Activated CD4-positive, CD25-positive, alpha-beta regulatory T cell treated with anti-CD3 and anti-CD28 coated beads, Interleukin-2, amount 50 U/mL, for 16 hours (primary cell): Measurements from ENCODE around the gene EGFLAM.

ENCODE experiments used
- DNase-seq: peaks from one replicate; pipeline ENCODE4 v3.0.0-alpha.2; 2020; ENCODE audit warnings: low read depth, low spot score

The EGFLAM gene

GRCh38 chr5:38265546-38266179 lies 7.3 kb downstream of the EGFLAM start:
- DNase-seq: no peak

GRCh38 chr5:38267372-38267771 lies 9.0 kb downstream of the EGFLAM start:
- no peak for DNase-seq

DNA sequence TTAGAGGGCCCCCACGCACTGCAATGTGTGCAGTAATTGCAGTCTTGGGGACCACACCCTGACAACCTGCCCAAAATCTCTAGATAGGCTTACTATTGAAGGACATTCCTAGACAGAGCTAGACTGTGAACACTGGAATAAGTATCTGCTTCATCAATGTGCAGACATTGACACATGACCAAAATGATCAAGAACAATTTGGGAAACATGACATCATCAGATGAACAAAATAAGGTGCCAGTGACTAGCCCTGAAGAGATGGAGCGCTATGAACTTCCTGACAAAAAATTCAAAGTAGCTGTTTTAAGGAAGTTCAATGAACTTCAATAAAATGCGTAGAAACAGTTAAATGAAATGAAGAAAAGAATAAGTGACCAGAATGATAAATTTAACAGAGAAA lies 15.3 kb downstream of the EGFLAM start:
- DNase-seq: no peak

GRCh38 chr5:38274370-38274769 lies 16.0 kb downstream of the EGFLAM start:
- DNase-seq: no peak

DNA sequence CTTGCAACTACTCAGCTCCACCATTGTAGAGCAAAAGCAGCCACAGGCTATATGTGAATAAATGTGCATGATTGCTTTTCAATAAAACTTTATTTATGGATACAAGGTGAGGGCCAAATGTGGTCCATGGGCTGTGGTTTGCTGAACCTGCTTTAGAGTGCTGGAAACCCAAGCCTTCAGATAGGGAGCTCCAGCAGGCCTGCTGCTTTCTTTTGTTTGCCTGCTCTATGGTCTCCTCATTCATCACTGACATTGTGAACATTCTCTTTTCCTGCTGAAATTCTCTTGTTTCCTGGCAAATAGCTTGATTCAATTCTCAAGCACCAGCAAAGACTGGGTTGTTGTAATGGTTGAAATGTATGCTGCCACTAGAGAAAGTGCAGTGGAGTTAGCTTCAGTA lies 26.0 kb downstream of the EGFLAM start:
- DNase-seq: no peak

DNA sequence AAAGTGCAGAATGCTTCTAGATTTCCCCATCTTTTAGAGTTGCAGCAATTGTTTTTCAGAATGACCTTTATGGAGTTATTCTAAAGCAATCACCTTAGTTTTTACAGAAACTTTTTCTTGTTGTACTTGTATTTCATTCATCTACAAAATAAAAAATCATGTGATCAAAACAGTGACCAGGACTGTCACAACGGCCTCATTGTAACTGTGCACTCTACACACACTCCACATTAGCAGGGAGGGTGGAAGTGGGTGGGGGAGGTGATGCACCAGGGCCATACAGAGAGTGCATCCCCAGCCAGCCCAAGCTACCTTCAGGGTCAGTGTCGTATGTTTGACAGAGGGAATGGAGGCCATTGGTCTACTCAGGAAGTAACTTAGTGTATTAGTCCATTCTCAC lies 26.9 kb downstream of the EGFLAM start:
- DNase-seq: no peak

DNA sequence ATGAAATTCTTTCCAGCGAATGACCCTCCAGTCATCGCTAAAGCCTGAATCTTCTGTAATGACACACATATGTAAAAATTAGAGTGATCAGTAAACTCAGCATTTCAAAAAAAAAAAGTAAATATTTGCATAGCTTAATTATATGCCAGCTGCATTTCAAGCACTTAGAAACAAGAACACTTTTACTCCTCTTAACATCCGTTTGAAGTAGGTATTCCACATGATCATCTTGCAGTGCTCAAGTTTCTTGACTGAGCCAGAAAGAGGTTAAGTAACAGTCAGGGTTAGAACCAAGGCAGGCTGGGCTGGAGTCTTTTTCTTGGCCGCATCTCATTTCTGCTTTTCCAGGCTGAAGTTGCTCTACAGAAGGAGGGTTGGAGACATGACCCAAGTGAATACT lies 27.6 kb downstream of the EGFLAM start:
- DNase-seq: no peak

DNA sequence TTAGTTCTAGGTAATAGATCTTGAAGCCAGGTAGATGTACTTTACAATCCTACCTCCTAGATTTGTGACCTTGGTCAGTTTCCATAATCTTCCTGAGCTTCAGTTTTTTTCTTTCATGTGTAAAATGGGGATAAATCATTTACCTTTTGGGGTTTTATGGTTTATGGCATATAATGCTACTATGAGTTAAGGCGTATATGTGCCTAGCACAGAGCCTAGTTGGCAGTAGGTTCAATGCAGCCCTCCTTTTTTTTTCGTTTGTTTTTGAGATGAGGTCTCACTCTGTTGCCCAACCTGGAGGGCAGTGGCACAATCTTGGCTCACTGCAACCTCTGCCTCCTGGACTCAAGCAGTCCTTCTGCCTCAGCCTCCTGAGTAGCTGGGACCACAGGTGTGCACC lies 28.8 kb downstream of the EGFLAM start:
- no peak for DNase-seq

- no peak for DNase-seq
These were observed 31.1 kb downstream of the EGFLAM start for GRCh38 chr5:38289457-38289856.

- DNase-seq: no peak
These were observed 31.8 kb downstream of the EGFLAM start for GRCh38 chr5:38290028-38290653.

DNA sequence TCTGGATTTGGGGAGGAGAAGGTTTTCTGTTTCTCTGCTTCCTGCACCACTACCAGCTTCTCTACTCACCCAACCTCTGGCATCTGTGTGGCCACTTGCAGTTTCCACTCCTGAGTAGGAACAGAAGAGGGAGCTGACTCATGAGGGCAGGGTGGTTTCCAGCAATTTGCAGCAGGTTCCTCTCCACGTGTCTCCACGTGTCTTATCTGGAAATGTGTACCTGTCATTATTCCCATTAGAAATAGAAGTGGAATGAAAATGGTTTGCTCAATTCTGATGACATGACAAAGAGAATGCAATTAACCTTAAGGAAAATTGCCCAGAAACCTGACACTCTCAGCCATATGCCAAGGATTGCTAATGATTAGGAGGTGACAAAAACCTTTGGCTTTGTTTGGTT lies 33.0 kb downstream of the EGFLAM start:
- no peak for DNase-seq

- no peak for DNase-seq
These were observed 33.9 kb downstream of the EGFLAM start for GRCh38 chr5:38292228-38292627.

DNA sequence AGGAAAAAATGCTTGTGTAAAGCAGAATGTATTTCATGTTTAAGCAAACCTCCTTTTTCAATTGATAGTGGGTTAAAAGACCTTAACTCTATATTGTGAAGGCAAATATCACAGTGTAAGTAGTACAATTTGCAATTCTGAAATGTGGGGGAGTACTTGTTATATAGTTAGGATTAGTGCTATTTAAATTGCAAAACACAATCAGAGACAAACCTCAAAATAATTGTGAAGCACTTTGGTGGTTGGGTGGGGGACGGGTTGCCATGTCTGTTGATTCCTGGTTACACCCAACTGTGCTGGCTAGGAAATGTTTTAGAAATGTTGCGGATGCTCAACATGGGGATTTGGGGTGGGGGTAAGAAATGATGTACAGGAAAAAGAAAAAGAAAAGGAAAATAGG lies 37.4 kb downstream of the EGFLAM start:
- no peak for DNase-seq

- no peak for DNase-seq
These were observed 39.7 kb downstream of the EGFLAM start for GRCh38 chr5:38297830-38298608.

- no peak for DNase-seq
These were observed 41.2 kb downstream of the EGFLAM start for GRCh38 chr5:38299585-38299984.

- no peak for DNase-seq
These were observed 46.8 kb downstream of the EGFLAM start for GRCh38 chr5:38305148-38305547.

- DNase-seq: no peak
These were observed 49.5 kb downstream of the EGFLAM start for GRCh38 chr5:38307845-38308244.

DNA sequence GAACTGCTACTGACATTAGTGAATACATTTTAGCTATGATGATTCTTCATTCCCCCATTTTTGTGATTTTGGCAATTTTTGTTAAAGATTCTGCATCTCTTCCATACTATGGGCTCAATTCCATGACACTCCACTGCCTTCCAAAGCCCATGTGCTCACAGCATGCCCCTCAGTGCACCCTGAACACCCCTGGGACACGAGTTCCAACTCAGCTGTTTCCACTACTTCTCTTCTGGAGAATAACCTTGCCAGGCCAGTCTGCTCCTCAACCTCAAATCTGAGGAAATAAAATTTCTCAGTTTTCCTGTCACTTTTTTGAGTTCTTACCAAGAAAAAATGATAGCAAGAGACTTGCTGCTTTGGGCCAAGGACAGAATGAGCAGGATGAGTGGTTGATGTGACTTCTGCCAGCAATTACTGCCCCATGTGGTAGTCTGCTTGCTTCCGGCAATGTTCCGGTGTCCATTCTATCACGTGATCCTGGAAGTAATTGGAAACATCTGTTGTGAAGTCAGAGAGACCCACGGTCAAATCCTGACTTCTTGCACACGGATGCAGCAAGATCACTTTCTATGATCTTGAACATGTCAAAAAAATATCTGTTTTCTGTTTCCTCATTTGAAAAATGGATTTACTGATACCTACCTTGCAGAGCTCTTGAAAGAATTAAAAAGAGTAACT lies 58.3 kb downstream of the EGFLAM start:
- DNase-seq: no peak

- DNase-seq: no peak
These were observed 59.5 kb downstream of the EGFLAM start for GRCh38 chr5:38317868-38318267.

DNA sequence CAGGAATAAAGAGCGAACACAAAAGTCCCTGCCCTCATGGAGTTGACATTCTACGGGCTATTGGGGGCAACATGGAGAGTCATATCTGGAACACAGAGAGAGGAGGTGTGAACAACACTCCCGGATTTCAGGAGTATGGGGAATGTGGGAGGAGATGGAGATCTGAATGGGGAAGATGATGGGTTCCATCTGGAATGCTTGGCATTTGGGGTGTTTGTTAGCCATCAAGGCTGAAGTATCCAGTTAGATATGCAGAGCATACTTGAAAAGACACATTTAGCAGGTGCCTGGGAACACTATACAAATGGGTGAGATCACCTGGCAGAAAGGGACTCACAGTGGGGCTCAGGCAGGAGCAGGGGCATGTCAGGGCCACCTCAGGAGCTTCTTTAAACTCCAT lies 61.1 kb downstream of the EGFLAM start:
- no peak for DNase-seq

- no peak for DNase-seq
These were observed 63.6 kb downstream of the EGFLAM start for GRCh38 chr5:38321978-38322377.

DNA sequence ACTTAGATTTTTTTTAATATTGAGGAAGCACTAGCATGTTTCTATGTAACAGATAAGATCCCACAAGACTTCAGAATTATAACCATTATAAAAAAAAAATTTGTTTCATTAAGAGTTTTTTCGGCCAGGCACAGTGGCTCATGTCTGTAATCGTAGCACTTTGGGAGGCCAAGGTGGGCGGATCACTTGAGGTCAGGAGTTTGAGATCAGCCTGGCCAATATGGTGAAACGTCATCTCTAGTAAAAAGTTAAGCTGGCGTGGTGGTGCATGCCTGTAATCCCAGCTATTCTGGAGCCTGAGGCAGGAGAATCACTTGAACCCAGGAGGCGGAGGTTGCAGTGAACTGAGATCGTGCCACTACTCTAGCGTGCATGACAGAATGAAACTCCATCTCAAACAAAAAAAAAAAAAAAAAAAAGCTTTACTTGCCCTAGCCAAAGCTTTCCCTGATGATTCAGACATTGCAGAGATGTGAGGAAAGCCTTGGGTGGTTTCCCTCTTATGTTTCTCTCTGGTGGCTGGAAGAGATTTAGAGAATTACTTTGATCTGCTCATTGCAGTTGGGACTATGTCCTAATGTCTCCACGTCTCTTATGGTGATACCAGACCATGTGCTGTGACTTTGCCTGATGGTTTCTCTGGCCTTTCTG lies 65.4 kb downstream of the EGFLAM start:
- no peak for DNase-seq
